ENCODE data around the gene CITED4.

CITED4 gene

GRCh38 chr1:40830419-40830943 lies 31.7 kb downstream of the CITED4 start:
- Histone ChIP-seq H3K4me2 (no peak overlapping the region), H3K79me2 (ENCODE audit: insufficient read depth, low read depth) (no peaks in the 10 kb centered on the region)
- TF ChIP-seq CTCF (conservative IDR thresholded peaks at IDR 0.05; ENCODE audit: low read depth, low read length), result no peak

DNA sequence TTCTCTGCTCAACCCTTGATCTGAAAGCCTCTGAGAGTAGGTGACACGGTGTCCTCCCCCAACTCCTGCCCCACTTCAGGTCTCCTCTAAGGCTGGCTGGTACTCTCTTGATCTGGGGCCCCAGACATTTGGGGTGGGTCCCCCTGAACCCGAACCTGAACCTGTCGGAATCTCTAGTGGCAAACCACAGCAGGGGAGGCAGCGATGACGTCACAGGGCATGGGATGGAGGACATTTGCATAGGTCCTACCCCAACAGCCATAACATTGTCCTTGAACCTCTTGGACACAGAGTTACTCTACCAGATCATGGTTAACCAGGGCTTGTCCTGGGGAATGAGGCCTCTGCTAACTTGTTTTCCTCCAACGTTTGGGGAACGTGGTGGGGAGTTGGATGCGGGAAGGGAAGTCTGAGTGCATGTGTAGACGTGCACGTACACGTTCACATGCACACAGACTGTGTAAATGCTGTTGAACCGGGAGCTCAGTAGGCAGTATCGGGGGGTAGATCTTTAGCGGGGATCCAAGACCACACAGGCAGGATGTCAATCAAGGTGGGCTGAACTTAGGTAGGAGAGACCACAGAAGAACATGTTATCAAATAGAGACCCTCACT lies 32.4 kb downstream of the CITED4 start:
- no peaks in the 10 kb centered on the region for H3K79me2 ChIP-seq (ENCODE audit: insufficient read depth, low read depth)
- no peak overlapping the region for H2AFZ ChIP-seq (ENCODE audit: low read depth)
- no peak for TF ChIP-seq CTCF (conservative IDR thresholded peaks at IDR 0.05; ENCODE audit: low read depth, low read length)
- H3K4me3 ChIP-seq (IDR thresholded peaks at IDR 0.05; ENCODE audit: insufficient read depth, low read depth, low read length), result no peak overlapping the region
- no peaks in the 10 kb centered on the region for H3K4me1 ChIP-seq (ENCODE audit: low read depth, poor library complexity, severe bottlenecking)
- H3K27me3 ChIP-seq (ENCODE audit: insufficient read depth, low read depth), result no peaks in the 10 kb centered on the region
- no peak overlapping the region for H3K9ac ChIP-seq
- H4K20me1 ChIP-seq (ENCODE audit: insufficient read depth), result no peaks in the 10 kb centered on the region
- no peak overlapping the region for H3K4me2 ChIP-seq
- H3K27ac ChIP-seq, result no peak overlapping the region
- no peaks in the 10 kb centered on the region for H3K36me3 ChIP-seq (ENCODE audit: insufficient read depth)

More at GRCh38 chr1:40830419-40830943, 31.7 kb downstream of the CITED4 start:
- no peaks in the 10 kb centered on the region for H3K4me1 ChIP-seq (ENCODE audit: low read depth, poor library complexity, severe bottlenecking)
- no peak overlapping the region for H3K9ac ChIP-seq
- no peak overlapping the region for H2AFZ ChIP-seq (ENCODE audit: low read depth)
- H3K27ac ChIP-seq, result no peak overlapping the region
- no peaks in the 10 kb centered on the region for H3K36me3 ChIP-seq (ENCODE audit: insufficient read depth)
- no peaks in the 10 kb centered on the region for H4K20me1 ChIP-seq (ENCODE audit: insufficient read depth)
- no peak overlapping the region for H3K4me3 ChIP-seq (IDR thresholded peaks at IDR 0.05; ENCODE audit: insufficient read depth, low read depth, low read length)
- H3K27me3 ChIP-seq (ENCODE audit: insufficient read depth, low read depth), result no peaks in the 10 kb centered on the region

- no peak overlapping the region for H3K4me2 ChIP-seq
- H3K36me3 ChIP-seq (ENCODE audit: insufficient read depth), result no peaks in the 10 kb centered on the region
- H4K20me1 ChIP-seq (ENCODE audit: insufficient read depth), result no peaks in the 10 kb centered on the region
- no peaks in the 10 kb centered on the region for H3K27me3 ChIP-seq (ENCODE audit: insufficient read depth, low read depth)
- TF ChIP-seq CTCF (conservative IDR thresholded peaks at IDR 0.05; ENCODE audit: low read depth, low read length), result no peak
- H3K4me3 ChIP-seq (IDR thresholded peaks at IDR 0.05; ENCODE audit: insufficient read depth, low read depth, low read length), result no peak overlapping the region
- no peak overlapping the region for H3K27ac ChIP-seq
- no peak overlapping the region for H3K9ac ChIP-seq
- H3K79me2 ChIP-seq (ENCODE audit: insufficient read depth, low read depth), result no peaks in the 10 kb centered on the region
- H3K4me1 ChIP-seq (ENCODE audit: low read depth, poor library complexity, severe bottlenecking), result no peaks in the 10 kb centered on the region
- no peak overlapping the region for H2AFZ ChIP-seq (ENCODE audit: low read depth)
Measured at GRCh38 chr1:40825996-40826395, 36.2 kb downstream of the CITED4 start.

DNA sequence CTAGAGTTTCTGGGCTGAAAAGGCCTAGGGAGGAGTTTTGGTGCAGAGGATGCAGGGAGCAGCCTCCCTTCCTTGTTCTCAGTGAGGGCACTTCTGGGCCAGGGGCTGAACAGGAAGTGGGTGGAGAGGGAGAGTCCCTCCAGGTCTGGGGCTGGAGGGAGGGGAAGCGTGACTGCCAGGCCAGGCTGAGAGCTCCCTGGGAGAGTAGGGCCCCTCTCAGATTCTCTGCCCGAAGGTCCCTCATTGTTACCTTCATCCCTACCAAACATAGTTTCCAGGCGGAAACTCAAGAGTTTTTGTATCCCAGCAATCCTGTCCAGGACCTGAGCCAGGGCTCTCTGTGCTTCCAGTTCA lies 36.8 kb downstream of the CITED4 start:
- Histone ChIP-seq H3K4me3 (IDR thresholded peaks at IDR 0.05; ENCODE audit: insufficient read depth, low read depth, low read length) (no peak overlapping the region), H4K20me1 (ENCODE audit: insufficient read depth) (no peaks in the 10 kb centered on the region), H3K79me2 (ENCODE audit: insufficient read depth, low read depth) (no peaks in the 10 kb centered on the region), H3K9ac (no peak overlapping the region), H3K4me2 (no peak overlapping the region), H3K27me3 (ENCODE audit: insufficient read depth, low read depth) (no peaks in the 10 kb centered on the region), H3K27ac (no peak overlapping the region), H3K4me1 (ENCODE audit: low read depth, poor library complexity, severe bottlenecking) (no peaks in the 10 kb centered on the region), H2AFZ (ENCODE audit: low read depth) (no peak overlapping the region), H3K36me3 (ENCODE audit: insufficient read depth) (no peaks in the 10 kb centered on the region)
- no peak for TF ChIP-seq CTCF (conservative IDR thresholded peaks at IDR 0.05; ENCODE audit: low read depth, low read length)
